GM21367 (cell line): Measurements from ENCODE around the gene APOC3.
"Not testable (repeated sequence)": the region's sequence is repeated elsewhere in the genome, so short reads cannot be mapped to it uniquely, and the experiment has no call there.

ENCODE experiments used
- ATAC-seq: cut with Tn5 transposase; IDR thresholded peaks from one replicate; pipeline ENCODE4 v1.9.1; 2021; ENCODE audit not compliant: unreplicated experiment

APOC3 gene

GRCh38 chr11:116828632-116829524 is 829 bp upstream of the APOC3 start:
- ATAC-seq: no peak

- ATAC-seq: no peak
Observed at GRCh38 chr11:116830184-116830912, 641 bp downstream of the APOC3 start.

GRCh38 chr11:116831790-116832349 is 2.2 kb downstream of the APOC3 start:
- no peak for ATAC-seq

GRCh38 chr11:116832350-116833290 is 2.9 kb downstream of the APOC3 start:
- ATAC-seq: no peak

GRCh38 chr11:116833491-116833815 is 3.7 kb downstream of the APOC3 start:
- ATAC-seq: no peak

- no peak for ATAC-seq
Observed at GRCh38 chr11:116833816-116834534, 4.3 kb downstream of the APOC3 start.

GRCh38 chr11:116834535-116835041 is 4.9 kb downstream of the APOC3 start:
- not testable (repeated sequence) for ATAC-seq

- ATAC-seq: no peak
Observed at GRCh38 chr11:116835042-116835772, 5.5 kb downstream of the APOC3 start.

- peak; percentile 82 for ATAC-seq
Observed at GRCh38 chr11:116835791-116836631, 6.3 kb downstream of the APOC3 start.

- no peak for ATAC-seq
Observed at GRCh38 chr11:116836632-116836991, 6.9 kb downstream of the APOC3 start.

- ATAC-seq: no peak
Observed at GRCh38 chr11:116837231-116838091, 7.8 kb downstream of the APOC3 start, which contains the start of gene APOA1. TSS of gene APOA1 (minus strand) at chr11:116837622. CDS start at chr11:116837387, 235 bp downstream.

GRCh38 chr11:116838321-116839084 is 8.8 kb downstream of the APOC3 start:
- no peak for ATAC-seq

GRCh38 chr11:116840224-116840745 is 10.6 kb downstream of the APOC3 start:
- ATAC-seq: no peak

- ATAC-seq: no peak
Observed at GRCh38 chr11:116840746-116841296, 11.1 kb downstream of the APOC3 start.

- no peak for ATAC-seq
Observed at GRCh38 chr11:116842117-116842516, 12.4 kb downstream of the APOC3 start.

GRCh38 chr11:116842909-116843308 is 13.2 kb downstream of the APOC3 start:
- no peak for ATAC-seq
